Subcutaneous adipose tissue (tissue), 4 donors: Measurements from ENCODE around the gene ICA1L. TPM values are rescaled to one million over a fixed set of nuclear protein-coding genes. Genes with fewer than 3 reads are reported as not detected.

Source experiments
- total RNA-seq, 4 donors: library from RNA; depleted of rRNA; stranded (reverse); fragments of >200 nt; gene quantifications; one replicate each; pipeline ENCODE4 v1.1.0, GENCODE V29; 2016
- TF ChIP-seq, protein P1 (sequence below): fragments of 450-650 bp; IDR thresholded peaks from one replicate; pipeline ENCODE4 v1.5.1; 2016; ENCODE audit warnings: low read depth, mild to moderate bottlenecking, control low read depth, antibody characterized with exemption, moderate library complexity

ICA1L gene
- total RNA-seq, 4 donors from 2014 or later: 8.0 to 16.7 (median 11.6) TPM

DNA sequence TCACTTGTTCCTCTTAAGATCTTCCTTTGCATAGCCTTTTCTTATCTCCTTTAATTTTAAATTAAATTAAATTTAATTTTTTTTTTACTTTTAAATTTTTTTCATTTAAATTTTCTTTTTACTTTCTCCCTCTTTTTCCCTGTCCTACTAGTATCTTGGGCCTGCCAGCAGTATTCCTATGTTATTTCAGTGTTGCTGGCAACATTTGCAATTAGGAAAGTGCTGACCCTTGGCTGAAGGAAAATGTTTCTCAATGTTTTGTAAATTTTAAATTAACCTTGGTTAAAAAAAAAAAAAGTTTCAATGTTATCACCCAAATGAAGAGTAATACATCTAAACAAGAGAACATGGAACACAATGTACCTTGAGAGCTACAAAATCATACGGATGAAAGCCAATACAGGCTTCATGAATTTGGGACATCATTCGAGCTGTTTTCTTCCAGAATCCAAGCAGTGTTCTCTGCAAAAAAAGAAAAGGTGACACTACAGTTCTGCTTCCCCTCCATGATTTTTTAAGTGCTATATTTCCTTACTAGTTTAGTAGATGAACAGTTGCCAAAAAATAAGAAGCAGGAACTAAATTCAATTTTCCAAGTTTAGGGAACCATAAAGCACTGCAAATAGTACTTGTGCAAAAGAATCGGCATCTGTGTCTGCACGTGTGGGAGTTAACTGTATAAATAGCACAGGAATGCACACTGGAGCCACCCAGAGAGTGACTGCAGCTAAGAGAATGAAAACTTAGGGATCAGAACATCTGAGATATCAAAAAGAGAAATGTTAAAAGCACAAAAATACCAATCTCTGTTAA lies 55.8 kb downstream of the ICA1L start:
- TF ChIP-seq, protein P1, sequence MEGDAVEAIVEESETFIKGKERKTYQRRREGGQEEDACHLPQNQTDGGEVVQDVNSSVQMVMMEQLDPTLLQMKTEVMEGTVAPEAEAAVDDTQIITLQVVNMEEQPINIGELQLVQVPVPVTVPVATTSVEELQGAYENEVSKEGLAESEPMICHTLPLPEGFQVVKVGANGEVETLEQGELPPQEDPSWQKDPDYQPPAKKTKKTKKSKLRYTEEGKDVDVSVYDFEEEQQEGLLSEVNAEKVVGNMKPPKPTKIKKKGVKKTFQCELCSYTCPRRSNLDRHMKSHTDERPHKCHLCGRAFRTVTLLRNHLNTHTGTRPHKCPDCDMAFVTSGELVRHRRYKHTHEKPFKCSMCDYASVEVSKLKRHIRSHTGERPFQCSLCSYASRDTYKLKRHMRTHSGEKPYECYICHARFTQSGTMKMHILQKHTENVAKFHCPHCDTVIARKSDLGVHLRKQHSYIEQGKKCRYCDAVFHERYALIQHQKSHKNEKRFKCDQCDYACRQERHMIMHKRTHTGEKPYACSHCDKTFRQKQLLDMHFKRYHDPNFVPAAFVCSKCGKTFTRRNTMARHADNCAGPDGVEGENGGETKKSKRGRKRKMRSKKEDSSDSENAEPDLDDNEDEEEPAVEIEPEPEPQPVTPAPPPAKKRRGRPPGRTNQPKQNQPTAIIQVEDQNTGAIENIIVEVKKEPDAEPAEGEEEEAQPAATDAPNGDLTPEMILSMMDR: no peak

DNA sequence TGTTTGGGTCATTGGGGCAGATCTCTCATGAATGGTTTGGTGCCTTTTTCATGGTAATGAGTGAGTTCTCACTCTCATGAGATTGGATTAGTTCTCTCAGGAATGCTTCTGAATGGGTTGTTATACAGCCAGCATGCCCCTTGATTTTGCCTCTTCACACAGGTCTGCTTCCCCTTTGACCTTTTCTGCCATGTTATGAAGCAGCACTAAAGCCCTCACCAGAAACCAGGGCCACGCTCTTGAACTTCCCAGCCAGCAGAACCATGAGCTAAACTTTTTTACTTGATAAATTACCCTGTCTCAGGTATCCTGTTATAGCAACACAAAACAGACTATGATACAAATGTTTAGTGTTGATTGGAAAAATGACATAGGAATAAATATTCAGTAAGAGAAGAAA lies 57.3 kb downstream of the ICA1L start:
- TF ChIP-seq, protein P1: no peak

DNA sequence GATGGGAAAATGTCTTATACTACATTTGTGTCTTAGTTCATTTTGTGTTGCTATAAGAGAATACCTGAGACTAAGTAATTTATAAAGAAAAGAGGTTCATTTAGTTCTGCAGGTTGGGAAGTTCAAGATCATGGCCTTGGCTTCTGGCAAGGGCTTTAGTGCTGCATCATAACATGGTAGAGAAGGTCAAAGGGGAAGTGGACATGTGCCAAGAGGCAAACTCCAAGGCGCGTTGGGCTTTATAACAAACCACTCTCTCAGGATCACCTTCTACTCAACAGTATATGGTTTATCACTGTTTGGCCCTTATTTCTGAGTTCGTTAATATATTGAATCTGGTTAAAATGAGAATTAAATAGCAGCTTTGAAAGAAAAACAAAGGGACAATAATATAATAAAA lies 58.2 kb downstream of the ICA1L start:
- TF ChIP-seq, protein P1: no peak

- TF ChIP-seq, protein P1: no peak
Observed at GRCh38 chr2:202808754-202809153, 62.8 kb downstream of the ICA1L start.

DNA sequence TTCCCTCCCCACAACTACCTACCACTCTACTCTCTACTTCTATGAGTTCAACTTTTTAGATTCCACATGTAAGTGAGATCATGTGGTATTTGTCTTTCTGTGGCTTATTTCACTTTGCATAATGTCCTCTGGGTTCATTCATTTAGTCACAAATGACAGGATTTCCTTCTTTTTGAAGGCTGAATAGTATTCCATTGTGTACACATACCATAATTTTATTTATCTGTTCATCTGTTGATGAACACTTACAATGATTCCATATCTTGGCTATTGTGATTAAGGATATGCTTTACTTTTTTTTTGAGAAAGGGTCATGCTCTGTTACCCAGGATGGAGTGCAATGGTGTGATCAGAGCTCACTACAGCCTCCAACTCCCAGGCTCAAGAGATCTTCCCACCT lies 73.6 kb downstream of the ICA1L start:
- TF ChIP-seq, protein P1: no peak

GRCh38 chr2:202790676-202791075 lies 80.9 kb downstream of the ICA1L start:
- TF ChIP-seq, protein P1: no peak

- TF ChIP-seq, protein P1: no peak
Observed at GRCh38 chr2:202786842-202787241, 84.7 kb downstream of the ICA1L start.
